Stimulated activated CD8-positive, alpha-beta memory T cell treated with anti-CD3 and anti-CD28 coated beads, Interleukin-4, amount 100 ng/mL, for 4 hours (primary cell): ENCODE data around the gene SP9.

Experiments
- DNase-seq, 2 donors: peaks; one replicate each; pipeline ENCODE4 v3.0.0-alpha.2; 2020; ENCODE audit warnings: low read depth in 2 of 2, low spot score in 1 of 2

The SP9 gene

GRCh38 chr2:174334781-174335251 is at the start of gene SP9:
TSS of gene SP9 (plus strand) at chr2:174334954. CDS start at chr2:174335093, 139 bp downstream.
- DNase-seq: no peak

DNA sequence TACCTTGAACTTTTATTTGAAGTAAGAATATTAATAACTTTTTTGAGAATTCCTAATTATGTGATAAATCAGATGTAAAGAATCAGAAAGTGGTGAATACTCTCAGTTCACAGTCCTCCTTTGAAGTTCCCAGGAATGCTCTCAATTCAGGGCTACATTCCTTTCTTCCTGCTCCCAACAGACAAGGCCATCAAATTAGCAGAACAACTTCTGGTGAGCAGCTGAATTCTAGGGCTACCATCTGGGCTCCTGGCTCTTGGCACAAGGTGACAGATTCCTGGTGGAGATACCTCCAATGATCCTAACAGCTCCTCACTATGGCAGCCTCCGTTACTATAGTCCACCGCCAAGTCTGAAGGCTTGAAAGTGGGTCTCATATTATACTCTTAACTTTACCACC is 48.6 kb upstream of the SP9 start:
- DNase-seq: no peak

GRCh38 chr2:174292908-174293307 is 41.8 kb upstream of the SP9 start:
- DNase-seq: no peak

DNA sequence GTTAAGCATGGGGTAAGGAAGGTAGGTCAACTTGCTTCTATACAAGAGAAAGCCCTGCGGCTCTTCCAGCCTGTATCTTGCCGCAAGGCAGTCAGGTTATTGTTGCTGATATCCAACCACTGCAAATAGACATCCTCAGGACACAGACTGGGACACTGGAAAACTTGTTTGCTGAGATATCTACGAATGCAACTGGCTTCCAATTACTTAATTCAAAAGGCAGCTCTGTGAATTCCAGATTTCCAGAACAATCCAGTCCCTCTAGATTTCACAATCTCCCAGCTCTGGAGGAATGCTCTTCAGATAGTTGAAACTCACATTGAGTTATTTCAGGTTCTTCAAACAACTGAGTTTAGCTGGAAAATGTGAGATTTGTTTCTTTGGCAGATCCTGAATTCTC is 34.6 kb upstream of the SP9 start:
- DNase-seq: no peak

- no peak for DNase-seq
These were observed 22.0 kb upstream of the SP9 start for GRCh38 chr2:174312581-174313234.

DNA sequence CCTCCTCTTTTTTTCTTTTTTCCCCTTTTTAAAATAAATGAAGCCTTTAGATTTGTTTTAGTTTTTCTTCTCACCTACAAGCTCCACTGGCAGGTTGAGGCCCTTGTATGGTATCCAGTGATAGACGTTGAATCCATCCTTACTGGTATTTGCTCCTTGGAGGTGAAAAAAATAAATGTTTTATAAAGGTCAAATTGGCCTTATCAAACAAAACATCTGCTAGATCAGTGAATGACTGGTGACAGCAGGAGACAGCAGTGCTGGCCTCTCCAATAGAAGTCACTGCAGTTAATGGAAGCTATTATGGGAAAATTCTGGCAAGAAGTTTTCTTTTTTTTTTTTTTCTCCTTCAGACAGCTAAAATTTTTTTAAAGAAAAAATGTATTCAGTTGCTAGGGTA is 12.6 kb upstream of the SP9 start:
- no peak for DNase-seq

DNA sequence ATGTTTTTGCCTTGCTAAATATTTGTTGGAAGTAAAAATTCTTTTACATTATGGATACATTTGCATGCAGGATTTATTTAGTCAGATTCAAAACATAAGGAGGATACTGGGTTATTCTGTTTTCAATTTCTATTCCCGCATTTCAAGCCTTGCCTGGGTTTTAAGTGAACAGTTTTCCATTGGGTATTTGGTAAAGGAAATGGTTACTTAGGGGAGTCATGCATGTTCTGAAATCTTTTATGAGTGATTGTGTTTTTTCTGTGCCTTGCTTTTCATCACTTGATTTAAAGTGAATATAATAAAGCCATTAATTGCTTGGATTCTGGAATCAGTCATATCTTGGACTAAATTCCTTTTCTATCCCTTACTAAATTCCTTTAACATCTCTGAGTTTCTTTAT is 12.0 kb upstream of the SP9 start:
- no peak for DNase-seq

GRCh38 chr2:174324530-174324929 is 10.2 kb upstream of the SP9 start:
- no peak for DNase-seq

DNA sequence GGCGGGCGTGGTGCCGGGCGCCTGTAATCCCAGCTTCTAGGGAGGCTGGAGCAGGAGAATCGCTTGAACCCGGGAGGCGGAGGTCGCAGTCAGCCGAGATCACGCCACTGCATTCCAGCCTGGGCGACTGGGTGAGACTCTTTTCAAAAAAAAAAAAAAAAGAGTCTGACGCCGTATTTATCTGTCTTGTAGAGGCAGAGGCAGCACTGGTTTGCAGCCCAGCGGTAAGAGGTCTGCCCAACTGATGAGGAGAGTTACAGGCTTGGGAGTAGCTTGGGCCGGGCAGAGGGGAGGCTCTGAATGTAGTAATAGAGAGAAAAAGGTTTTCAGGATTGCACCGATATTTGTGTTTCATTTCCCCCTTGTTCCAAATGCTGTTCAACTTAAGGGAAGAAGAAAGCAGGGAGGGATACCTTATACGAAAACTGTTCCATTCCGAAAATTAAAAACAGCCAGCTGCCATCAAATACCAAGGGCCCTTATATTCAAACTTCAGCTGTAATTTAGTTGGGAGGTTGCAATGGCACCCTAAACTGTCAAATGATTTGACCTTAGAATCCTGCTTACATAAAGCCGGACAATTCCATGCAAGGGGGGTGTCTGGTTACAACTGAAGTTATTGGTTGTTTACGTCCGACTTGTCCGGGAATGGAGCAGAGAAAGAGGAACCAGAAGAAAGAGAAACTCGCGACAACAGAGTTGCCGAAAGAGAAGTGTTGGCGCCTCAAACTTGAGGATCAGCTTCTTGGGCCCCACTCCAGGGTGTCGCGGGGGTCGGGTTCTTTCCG is 9.2 kb upstream of the SP9 start:
- DNase-seq: no peak

GRCh38 chr2:174326161-174327020 is 8.4 kb upstream of the SP9 start:
- DNase-seq: no peak

- no peak for DNase-seq
These were observed 7.5 kb upstream of the SP9 start for GRCh38 chr2:174327021-174327840.

- no peak for DNase-seq
These were observed 7.0 kb upstream of the SP9 start for GRCh38 chr2:174327841-174328113.

DNA sequence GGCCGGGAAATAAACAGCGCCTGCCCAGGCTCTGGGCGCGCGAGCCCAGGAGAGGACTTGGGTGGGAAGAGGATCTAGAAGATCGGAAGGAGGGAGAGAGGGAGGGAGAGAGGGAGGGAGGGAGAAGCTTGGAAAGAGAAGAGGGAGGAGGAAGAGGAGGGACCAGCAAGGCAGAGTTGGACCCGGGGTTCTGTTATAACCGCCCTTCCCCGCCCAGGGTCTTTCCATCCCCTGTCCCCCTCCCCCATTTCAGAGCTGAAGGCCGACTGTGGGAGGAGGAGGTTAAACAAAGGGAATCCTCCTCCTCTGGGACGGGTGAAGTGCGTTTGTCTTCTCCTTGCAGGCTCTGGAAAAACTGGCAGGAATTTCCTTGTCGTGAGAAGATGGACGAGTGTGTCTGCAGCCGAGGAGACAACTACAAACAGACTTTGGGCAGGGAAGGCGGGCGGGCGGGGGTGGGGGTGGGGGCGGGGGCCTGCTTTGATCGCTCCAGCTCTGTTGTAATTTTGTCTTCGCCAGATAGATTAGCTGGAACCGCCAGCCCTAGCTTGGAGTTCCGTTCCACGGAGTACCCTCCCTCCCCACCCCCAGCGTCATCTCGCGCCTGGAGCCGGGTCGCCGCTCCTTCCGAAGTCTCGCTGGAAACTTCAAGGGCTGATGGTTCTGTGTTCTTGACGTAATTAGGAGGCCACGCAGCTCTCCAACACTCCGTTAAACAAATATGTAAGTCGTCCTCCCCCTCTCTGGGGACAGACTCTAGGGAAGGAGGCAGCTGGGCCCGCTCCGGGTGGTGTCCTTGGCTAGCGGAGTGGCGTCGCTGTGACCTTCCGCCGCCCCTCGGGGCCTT is 6.4 kb upstream of the SP9 start:
- DNase-seq: no peak

GRCh38 chr2:174328961-174329715 is 5.6 kb upstream of the SP9 start:
- DNase-seq: no peak

GRCh38 chr2:174330945-174331594 is 3.7 kb upstream of the SP9 start:
- DNase-seq: no peak

DNA sequence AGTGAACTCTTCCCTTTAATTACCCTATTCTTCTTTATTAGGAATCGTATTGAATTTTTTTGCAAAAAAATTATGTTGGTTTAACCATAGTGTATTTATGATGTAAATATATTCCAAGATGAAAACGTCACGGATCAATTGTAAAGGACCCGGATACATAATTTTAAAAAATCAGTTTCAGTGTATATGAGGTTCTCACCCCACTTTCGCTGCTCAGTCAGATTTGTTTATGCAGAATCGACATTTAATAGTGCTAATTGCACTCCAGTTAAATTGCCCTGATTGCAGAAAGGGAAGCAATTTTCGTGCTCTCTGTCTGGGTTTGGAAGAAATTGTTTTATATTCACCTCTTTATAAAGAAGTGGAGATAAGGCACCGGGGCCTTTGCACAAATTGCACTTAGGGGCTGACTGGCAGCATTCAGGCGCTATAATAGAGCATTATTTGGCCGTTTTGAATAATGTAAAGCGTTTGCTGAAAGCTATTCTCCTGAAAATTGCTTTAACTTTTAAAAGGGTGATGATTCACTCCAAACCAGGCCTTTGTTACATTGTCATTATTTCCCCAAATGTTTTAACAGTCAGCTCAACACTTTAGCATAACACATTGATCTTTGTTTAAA is 3.0 kb upstream of the SP9 start:
- DNase-seq: no peak

DNA sequence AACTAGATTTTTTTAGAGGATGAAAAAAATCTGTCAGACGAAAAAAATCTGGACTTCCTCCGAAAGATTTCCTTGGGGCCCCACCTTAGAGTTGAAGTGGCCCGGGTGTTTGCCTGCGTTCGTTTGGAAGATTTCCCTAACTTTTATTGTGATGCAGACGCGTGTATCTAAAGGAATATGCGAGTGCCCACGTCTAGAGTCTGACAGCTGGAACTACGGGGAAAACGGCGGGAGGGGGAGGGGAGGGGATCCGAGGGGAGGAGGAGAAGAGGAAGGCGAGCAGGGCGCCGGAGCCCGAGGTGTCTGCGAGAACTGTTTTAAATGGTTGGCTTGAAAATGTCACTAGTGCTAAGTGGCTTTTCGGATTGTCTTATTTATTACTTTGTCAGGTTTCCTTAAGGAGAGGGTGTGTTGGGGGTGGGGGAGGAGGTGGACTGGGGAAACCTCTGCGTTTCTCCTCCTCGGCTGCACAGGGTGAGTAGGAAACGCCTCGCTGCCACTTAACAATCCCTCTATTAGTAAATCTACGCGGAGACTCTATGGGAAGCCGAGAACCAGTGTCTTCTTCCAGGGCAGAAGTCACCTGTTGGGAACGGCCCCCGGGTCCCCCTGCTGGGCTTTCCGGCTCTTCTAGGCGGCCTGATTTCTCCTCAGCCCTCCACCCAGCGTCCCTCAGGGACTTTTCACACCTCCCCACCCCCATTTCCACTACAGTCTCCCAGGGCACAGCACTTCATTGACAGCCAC is 2.4 kb upstream of the SP9 start:
- no peak for DNase-seq

DNA sequence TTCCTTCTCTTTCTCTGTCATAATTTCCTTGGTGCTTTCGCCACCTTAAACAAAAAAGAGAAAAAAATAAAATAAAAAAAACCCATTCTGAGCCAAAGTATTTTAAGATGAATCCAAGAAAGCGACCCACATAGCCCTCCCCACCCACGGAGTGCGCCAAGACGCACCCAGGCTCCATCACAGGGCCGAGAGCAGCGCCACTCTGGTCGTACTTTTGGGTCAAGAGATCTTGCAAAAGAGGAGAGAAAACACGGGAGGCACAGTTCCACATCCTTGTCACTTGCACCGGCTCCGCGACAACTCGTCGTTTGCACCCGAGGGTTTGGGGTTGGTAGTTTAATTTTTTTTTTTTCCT is 1.8 kb upstream of the SP9 start:
- DNase-seq: no peak
